GM18951 (cell line): ENCODE results near the gene EDEM2.
"Not testable (repeated sequence)": the region's sequence is repeated elsewhere in the genome, so short reads cannot be mapped to it uniquely, and the experiment has no call there.

Experiments
- POLR2A ChIP-seq: IDR thresholded peaks from 4 replicates; pipeline ENCODE4 v1.6.1; 2011; ENCODE audit warnings: mild to moderate bottlenecking; ENCODE audit not compliant: insufficient read length, insufficient read depth; ENCODE audit errors: extremely low read depth
- in situ Hi-C: fragments of 300-500 bp; cut with MboI; formaldehyde crosslinking; loops from one replicate; pipeline ENCODE4 v1.12.0; 2022; ENCODE audit warnings: low sequenced_read_pairs, mixed read lengths, inconsistent platforms; ENCODE audit not compliant: unreplicated experiment

EDEM2 gene

DNA sequence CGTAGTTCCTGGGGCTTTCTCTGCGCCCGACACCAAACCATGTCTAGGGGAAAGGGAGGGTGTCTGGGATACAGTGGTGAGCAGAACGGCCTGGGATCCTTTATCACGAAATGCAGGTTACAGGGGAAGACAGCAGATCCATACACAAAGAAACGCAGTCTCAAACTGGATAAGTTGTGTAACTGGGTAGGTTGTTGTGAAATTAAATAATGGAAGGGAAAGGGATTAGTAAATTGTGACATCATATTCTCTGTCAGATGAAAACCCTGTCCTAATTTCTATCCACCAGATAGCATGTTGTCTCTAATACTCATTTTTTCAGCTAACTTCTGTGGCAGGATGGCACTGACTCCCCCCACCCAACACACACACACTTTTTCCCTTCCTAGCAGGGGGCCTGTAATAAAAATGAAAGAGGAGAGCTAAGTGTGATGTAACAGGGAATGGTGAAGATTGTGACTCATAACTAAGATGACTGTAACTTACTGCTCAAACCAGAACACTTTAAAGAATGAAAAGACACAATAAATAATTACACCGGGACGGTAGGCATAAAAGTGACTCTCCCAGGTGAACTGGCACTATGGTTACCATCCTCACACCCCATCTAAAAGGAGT is 53.8 kb downstream of the EDEM2 start:
- TF ChIP-seq POLR2A, result no peak
- in situ Hi-C loops, result no loop called here

DNA sequence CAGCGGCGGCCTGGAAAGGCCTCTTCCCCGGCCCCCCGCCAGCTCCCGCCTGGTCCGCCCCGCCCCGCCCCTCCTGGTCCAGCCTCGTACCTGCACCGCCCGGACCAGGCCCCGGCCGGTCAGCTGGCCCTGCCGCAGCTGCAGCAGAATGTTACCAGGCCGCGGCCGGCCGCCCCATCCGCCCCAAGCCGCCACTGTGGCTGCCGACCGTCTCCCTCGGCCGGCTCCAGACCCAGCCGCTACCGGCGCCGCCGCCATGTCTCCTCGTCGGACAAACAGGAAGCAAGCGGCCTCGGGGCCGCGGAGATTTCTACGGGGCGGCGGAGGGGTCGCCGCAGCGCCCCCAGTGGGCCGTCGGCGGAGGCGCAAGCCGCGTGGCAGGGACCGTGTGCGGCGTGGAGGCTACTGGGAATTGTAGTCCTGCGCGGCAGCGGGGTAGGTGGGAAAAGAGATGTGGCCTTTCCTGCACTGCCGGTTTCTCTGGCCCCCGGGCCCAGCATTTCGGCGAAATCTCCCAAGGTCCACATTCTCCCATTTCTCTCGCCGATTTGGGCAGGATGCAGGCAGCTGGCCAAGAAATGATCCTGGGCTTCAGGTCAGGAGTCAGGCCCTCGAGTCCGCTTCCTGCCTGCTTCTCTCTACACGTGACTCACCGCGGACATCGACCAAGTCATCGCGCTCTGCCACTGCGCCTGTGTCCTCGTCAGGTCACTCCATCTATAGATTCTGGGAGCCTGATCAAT is 54.4 kb downstream of the EDEM2 start, which contains the start of gene TRPC4AP:
Gene TRPC4AP, minus strand, starts transcription at position 284 of the 743 bp plus-strand sequence. Its CDS starts 26 bp downstream, at position 258.
- in situ Hi-C loops, result no loop called here
- peak; percentile 89 for TF ChIP-seq POLR2A

DNA sequence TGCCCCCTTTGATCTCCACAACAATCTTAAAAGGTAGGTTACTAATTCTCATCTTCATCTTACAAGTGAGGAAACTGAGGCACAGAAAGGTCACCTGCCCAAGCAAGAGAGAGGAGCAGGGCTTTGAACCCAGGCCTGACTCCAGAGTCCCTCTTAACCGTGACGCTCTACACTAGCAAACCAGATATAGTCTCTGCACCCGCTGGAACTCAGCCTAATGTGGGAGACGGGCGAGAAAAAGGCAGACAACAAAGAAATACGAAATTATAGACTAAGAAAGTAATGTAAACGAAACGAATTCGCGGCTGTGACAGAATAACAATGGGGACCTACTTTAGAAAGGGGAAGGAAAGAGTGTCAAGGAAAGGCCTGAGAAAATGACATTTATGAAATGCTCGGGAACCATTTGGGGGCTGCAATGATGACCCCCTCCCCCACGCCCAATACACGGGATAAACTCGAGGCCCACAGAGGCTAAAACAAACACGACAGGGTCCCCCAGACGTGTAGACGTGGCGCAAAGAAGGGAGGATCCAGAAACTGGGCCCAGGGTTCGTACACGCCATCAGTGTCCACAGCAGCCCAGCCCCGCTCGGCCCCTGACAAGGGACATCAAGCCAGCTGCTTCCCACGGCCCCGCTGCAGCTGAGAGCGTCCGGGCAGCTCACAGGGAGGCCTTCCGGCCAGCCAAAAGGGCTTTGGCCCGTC is 55.2 kb downstream of the EDEM2 start:
- TF ChIP-seq POLR2A, result no peak
- in situ Hi-C loops, result no loop called here

DNA sequence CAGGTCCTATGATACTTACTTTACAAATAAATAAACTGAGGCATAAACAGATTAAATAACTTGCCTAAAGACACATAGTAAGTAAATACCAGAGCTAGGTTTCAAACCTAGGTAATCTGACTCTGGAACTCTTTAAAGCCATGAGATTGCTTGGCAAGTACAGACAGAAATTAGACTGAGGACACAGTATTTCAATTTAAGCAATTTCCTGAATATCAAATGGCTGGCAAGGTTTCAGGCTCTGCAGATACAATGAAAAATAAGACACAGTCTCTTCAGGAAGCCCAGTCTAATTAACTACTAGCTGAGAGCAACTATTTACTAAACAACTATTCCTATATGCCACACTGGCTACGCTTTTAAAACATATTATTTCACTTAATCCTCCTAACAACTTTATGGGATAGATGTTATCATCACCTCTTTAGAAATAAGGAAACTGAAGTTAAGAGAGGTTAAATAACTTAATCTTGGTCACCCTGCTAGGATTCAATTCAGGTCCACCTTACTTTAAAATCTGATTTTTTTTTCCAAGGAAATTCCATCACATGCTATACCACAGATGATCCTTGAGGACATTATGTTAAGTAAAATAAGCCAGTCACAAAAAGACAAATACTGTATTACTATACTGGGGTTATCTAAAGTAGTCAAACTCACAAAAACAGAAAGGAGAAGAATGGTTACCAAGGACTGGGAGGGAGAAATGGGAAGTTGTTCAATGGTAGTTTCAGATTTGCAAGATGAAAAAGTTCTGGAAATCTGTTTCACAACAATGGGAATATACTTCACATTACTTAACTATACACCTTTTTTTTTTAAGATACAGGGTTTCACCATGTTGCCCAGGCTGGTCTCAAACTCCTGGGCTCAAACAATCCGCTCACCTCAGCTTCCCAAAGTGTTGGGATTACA is 58.6 kb downstream of the EDEM2 start:
- in situ Hi-C loops, result no loop called here
- TF ChIP-seq POLR2A, result no peak

DNA sequence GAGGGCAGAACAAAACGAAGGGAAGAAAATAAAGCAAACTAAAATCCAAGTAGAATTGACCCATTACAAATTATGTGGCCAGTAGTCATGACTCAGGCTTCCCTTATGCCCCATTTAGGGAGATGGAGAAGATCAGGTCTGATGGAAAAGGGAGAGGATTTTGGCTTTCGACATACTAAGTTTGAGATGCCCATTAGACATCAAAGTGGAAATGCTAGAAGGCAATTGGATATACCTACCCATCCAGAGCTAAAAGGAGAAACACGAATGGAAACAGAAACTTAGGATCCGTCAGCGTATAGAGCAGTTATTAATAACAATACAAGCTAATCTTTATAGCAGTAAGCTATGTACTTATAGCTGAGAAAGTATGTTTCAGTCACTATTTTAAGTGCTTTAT is 59.3 kb downstream of the EDEM2 start:
- in situ Hi-C loops, result no loop called here
- TF ChIP-seq POLR2A, result no peak

DNA sequence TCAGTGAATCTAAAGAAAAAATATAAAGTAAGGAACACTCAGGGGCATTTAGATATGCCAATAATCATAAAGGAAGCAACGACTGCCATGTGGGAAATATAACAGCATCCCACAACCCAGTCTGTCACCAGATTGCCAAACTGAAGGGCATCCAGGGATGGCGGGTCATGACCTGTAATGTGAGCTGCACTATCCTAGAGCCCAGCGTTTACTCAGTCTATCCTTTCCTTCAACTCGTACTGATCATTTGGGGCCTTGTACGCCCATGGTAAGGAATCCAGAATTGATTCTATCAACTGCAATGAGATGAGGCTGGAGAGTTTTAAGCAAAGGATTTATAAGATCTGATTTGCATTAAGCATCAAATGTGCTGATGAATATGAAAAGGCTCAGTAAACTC is 59.8 kb downstream of the EDEM2 start:
- in situ Hi-C loops, result no loop called here
- no peak for TF ChIP-seq POLR2A

DNA sequence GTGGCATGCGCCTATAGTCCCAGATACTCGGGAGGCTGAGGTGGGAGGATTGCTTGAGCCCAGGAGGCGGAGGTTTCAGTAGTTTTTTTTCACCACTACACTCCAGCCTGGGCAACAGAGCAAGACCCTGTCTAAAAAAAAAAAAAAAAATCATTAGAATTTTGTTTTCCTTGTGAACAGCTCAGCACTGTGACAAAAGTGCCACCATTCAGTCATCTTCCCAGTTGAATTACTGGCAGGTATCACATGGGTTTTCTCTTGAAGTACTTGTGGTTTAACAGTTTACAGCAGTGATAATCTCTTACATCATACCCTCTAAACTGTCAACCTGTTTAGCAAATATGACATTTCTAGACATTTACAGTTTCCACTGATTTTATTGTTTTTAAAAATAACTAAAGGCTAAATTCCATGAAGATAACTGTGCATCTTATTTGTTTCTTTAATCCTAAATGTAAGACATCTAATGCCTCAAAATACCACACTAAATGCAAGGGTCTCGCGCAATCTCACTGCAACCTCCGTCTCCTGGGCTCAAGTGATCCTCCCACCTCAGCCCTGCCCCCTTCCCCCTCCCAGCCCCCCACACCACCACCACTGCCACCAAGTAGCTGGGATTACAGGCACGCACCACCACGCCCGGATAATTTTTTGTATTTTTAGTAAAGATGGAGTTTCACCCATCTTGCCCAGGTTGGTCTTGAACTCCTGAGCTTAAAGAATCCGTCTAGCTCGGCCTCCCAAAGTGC is 61.5 kb downstream of the EDEM2 start:
- no peak for TF ChIP-seq POLR2A
- in situ Hi-C loops, result no loop called here

DNA sequence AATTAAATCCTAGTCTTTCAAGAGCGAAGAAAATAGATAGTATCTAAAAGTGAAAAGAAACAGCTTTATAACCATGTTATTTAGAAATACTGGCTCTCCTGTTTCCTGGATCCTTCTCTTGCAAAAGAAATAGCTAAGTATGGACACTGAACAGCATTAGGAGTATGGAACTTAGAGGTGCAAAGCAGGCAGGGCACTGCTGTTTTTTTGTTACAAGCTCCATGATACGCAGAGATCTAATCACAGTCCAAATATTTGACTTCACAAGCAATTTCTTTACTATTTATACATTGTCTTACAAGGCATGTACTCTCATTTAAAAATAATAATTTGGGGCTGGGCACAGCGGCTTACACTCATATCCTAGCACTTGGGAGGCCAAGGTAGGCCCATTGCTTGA is 62.1 kb downstream of the EDEM2 start:
- in situ Hi-C loops, result no loop called here
- TF ChIP-seq POLR2A, result no peak

DNA sequence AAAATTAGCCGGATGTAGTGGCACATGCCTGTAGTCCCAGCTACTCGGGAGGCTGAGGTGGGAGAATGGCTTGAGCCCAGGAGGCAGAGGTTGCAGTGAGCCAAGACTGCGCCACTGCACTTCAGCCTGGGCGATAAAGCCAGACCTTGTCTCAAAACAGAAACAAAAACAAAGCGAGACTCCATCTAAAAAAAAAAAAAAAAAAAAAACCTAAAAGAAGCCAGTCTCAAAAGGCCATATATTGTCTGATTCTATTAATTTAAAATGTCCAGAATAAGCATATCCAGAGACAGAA is 66.8 kb downstream of the EDEM2 start:
- in situ Hi-C loops, result not testable (repeated sequence)

DNA sequence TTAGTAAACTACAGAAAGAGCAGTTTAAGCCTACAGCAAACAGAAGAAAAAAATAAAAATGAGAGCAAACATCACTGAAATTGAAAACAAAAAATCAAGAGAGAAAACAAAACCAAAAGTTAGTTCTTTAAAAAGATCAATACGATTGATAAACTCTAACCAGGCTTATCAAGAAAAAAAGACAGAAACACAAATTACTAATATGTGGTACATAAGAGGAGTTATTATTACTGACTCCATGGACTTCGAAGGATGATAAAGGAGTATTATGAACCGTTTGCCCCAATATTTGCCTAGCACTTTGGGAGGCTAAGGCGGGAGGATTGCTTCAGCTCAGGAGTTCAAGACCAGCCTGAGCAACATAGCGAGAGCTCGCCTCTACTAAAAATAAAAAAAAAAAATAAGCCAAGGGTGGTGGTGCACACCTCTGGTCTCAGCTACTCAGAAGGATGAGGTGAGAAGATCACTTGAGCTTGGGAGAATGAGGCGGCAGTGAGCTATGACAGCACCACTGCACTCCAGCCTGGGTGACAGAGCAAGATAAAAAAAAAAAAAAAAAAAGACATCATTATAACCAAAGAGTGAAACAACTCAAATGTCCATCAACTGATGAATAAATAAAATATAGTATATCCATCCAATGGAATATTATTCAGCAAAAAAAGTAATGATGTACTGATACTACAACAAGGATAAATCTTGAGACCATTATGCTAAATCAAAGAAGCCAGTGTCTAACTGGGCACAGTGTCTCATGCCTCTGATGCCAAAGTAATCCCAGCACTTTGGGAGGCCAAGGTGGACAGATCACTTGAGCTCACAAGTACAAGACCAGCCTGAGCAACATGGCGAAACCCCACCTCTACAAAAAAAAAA is 67.4 kb downstream of the EDEM2 start:
- in situ Hi-C loops, result no loop called here

DNA sequence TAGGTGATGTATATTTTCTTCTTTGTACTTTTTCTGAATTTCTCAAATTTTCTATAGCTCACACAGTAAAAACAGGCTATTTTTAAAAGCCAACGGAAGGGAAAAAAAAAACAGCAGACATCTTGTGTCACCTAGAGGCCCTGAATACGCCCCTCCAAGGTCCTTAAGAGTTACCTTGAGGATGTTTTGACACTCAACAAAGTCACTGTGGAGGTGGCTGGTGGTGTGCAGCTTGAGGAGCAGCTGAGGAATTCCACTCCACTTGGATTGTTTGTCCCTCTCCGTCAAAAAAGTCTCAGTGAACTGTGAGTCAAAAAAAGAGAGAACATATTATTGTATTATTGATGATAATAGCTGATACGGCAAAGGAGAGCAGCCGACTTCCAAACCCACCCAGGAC is 69.3 kb downstream of the EDEM2 start:
- no peak for TF ChIP-seq POLR2A
- in situ Hi-C loops, result no loop called here

More for the DNA sequence above, 67.4 kb downstream of the EDEM2 start:
- TF ChIP-seq POLR2A, result no peak

DNA sequence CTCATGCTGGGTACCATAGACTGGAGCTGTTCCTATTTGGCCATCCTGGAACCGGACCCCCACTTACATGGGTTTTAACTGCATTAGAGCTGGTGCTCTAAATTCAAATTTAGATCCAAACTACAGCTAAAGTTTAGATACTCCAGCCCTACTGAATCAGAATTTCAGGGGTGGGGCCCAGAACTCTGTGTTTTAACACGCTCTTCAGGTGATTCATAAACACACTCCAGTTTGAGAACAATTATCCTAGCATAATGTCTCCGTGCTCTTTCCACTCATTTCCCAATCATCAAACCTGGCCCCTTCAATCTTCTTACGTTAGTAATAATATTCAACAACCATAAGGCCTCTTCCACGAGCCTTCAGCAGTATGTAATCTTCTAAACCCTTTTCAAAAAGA is 69.8 kb downstream of the EDEM2 start:
- in situ Hi-C loops, result no loop called here
- no peak for TF ChIP-seq POLR2A

DNA sequence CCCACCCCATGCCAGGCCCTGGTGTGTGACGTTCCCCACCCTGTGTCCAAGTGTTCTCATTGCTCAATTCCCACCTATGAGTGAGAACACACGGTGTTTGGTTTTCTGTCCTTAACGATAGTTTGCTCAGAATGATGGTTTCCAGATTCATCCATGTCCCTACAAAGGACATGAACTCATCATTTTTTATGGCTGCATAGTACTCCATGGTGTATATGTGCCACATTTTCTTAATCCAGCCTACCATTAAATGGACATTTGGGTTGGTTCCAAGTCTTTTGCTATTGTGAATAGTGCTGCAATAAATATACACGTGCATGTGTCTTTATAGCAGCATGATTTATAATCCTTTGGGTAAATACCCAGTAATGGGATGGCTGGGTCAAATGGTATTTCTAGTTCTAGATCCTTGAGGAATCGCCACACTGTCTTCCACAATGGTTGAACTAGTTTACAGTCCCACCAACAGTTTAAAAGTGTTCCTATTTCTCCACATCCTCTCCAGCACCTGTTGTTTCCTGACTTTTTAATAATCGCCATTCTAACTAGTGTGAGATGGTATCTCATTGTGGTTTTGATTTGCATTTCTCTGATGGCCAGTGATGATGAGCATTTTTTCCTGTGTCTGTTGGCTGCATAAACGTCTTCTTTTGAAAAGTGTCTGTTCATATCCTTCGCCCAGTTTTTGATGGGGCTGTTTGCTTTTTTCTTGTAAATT is 75.5 kb downstream of the EDEM2 start:
- in situ Hi-C loops, result not testable (repeated sequence)
